Sigmoid colon (tissue), 7 donors: ENCODE data around the gene PRKN. TPM values are rescaled to one million over a fixed set of nuclear protein-coding genes. Genes with fewer than 3 reads are reported as not detected.

Experiments used
- DNase-seq: peaks from one replicate; pipeline ENCODE4 v3.0.0-alpha.2; 2019
- H3K27ac ChIP-seq, 4 donors: fragments of 200-600 bp; sonication (generic); one replicate each; pipeline ENCODE4 v1.5.1; 2016 to 2019; ENCODE audit warnings: mild to moderate bottlenecking in 1 of 4
- H3K27me3 ChIP-seq, 3 donors: fragments of 200-600 bp; sonication (generic); one replicate each; pipeline ENCODE4 v1.5.1; 2019; ENCODE audit warnings: mild to moderate bottlenecking in 1 of 3
- H3K36me3 ChIP-seq, 4 donors: fragments of 200-600 bp; sonication (generic); one replicate each; pipeline ENCODE4 v1.5.1; 2016 to 2019
- H3K4me1 ChIP-seq, 4 donors: fragments of 200-600 bp; sonication (generic); one replicate each; pipeline ENCODE4 v1.5.1; 2017 to 2019
- H3K4me3 ChIP-seq, 4 donors: fragments of 200-600 bp; sonication (generic); one replicate each; pipeline ENCODE4 v1.5.1; 2017 to 2019; ENCODE audit warnings: mild to moderate bottlenecking in 2 of 4, moderate library complexity in 1 of 4
- H3K9me3 ChIP-seq, 4 donors: fragments of 200-600 bp in 3 of 4; sonication (generic) in 3 of 4; one replicate each; pipeline versions ENCODE4 v1.5.1 to v1.6.1; 2013 to 2019
- CTCF ChIP-seq, 4 experiments: fragments of 450-650 bp in 3 of 4; fragments of 200-600 bp in 1 of 4; IDR thresholded peaks; one replicate each; pipeline ENCODE4 v1.5.1; 2016 to 2019; ENCODE audit warnings: antibody characterized with exemption in 4 of 4, mild to moderate bottlenecking in 3 of 4, moderate library complexity in 2 of 4
- EP300 ChIP-seq, 4 donors: sonication (generic); formaldehyde crosslinking; IDR thresholded peaks; one replicate each; pipeline ENCODE4 v1.6.1; 2017; ENCODE audit warnings: antibody characterized with exemption in 4 of 4
- POLR2A ChIP-seq, 2 donors: fragments of 450-650 bp; IDR thresholded peaks; one replicate each; pipeline ENCODE4 v1.6.1; 2016; ENCODE audit warnings: antibody characterized with exemption in 2 of 2, mild to moderate bottlenecking in 2 of 2, moderate library complexity in 2 of 2
- POLR2AphosphoS5 ChIP-seq, 4 donors: sonication (generic); formaldehyde crosslinking; IDR thresholded peaks; one replicate each; pipeline ENCODE4 v1.6.1; 2017; ENCODE audit warnings: antibody characterized with exemption in 4 of 4
- WGBS, 2 donors: extraction: QIAGEN DNeasy Blood & Tissue Kit; methylation state at CpG; one replicate each; pipeline ENCODE4 v1.1.7; 2013; 5-methylcytosine and 5-hydroxymethylcytosine counted together
- intact Hi-C: fragments of 100-400 bp; cut with DNase I; formaldehyde crosslinking; loops from one replicate; pipeline ENCODE4 v1.15.1; 2023
- polyA plus RNA-seq, 3 donors: library from polyadenylated mRNA; stranded (reverse); fragments of 200-250 nt; gene quantifications; one replicate each; pipeline ENCODE4 v1.2.3, GENCODE V29; 2013
- total RNA-seq, 4 donors: library from RNA; depleted of rRNA; stranded (reverse); fragments of >200 nt; gene quantifications; one replicate each; pipeline ENCODE4 v1.1.0, GENCODE V29; 2016
- donor health status: healthy with polysubstance abuse.
- donor health status: Bipolar disorder and iron deficiency.
- donor health status: healthy.

Gene PRKN
- total and polyA plus RNA-seq, 7 donors, result 0.38 to 173 (median 9.7) TPM

GRCh38 chr6:162627362-162627761 lies 100.2 kb downstream of the PRKN start:
- H3K9me3 ChIP-seq, result no peaks in the 10 kb centered on the region
- H3K36me3 ChIP-seq, result no peaks in the 10 kb centered on the region
- no peaks in the 10 kb centered on the region for H3K27me3 ChIP-seq
- H3K27ac ChIP-seq, result no peak overlapping the region
- no peaks in the 10 kb centered on the region for H3K4me1 ChIP-seq
- no peak overlapping the region for H3K4me3 ChIP-seq
- DNase-seq, result no peak
- intact Hi-C loops, result no loop called here
- WGBS, 2 donors, result 18 to 53% methylated on average over 4 of the region's 4 CpGs
- TF ChIP-seq POLR2AphosphoS5 (IDR thresholded peaks at IDR 0.05) (no peak), CTCF (IDR thresholded peaks at IDR 0.05) (no peak), POLR2A (IDR thresholded peaks at IDR 0.05) (no peak), EP300 (IDR thresholded peaks at IDR 0.05) (no peak)

GRCh38 chr6:162626869-162627268 lies 100.7 kb downstream of the PRKN start:
- Histone ChIP-seq H3K4me1 (no peaks in the 10 kb centered on the region), H3K36me3 (no peaks in the 10 kb centered on the region), H3K27ac (no peak overlapping the region), H3K4me3 (no peak overlapping the region), H3K27me3 (no peaks in the 10 kb centered on the region), H3K9me3 (no peaks in the 10 kb centered on the region)
- WGBS, 2 donors, result 14 to 45% methylated on average over 1 of the region's 1 CpG
- no peak for TF ChIP-seq POLR2AphosphoS5 (IDR thresholded peaks at IDR 0.05)
- no peak for TF ChIP-seq EP300 (IDR thresholded peaks at IDR 0.05)
- TF ChIP-seq POLR2A (IDR thresholded peaks at IDR 0.05), result no peak
- no peak for TF ChIP-seq CTCF (IDR thresholded peaks at IDR 0.05)
- intact Hi-C loops, result no loop called here
- no peak for DNase-seq

GRCh38 chr6:162625846-162626540 lies 101.6 kb downstream of the PRKN start:
- H3K27ac ChIP-seq, result no peak overlapping the region
- H3K4me1 ChIP-seq, result no peaks in the 10 kb centered on the region
- H3K9me3 ChIP-seq, result no peaks in the 10 kb centered on the region
- H3K4me3 ChIP-seq, result no peak overlapping the region
- H3K27me3 ChIP-seq, result no peaks in the 10 kb centered on the region
- intact Hi-C loops, result no loop called here
- TF ChIP-seq CTCF (IDR thresholded peaks at IDR 0.05) (no peak), POLR2AphosphoS5 (IDR thresholded peaks at IDR 0.05) (no peak), EP300 (IDR thresholded peaks at IDR 0.05) (no peak), POLR2A (IDR thresholded peaks at IDR 0.05) (no peak)
- WGBS, 2 donors, result 84 to 87% methylated on average over 5 of the region's 5 CpGs
- H3K36me3 ChIP-seq, result no peaks in the 10 kb centered on the region
- no peak for DNase-seq

GRCh38 chr6:162622572-162622971 lies 105.0 kb downstream of the PRKN start:
- H3K27me3 ChIP-seq, result no peaks in the 10 kb centered on the region
- intact Hi-C loops, result no loop called here
- H3K36me3 ChIP-seq, result no peaks in the 10 kb centered on the region
- no peak for DNase-seq
- H3K27ac ChIP-seq, result no peak overlapping the region
- no peak overlapping the region for H3K4me3 ChIP-seq
- H3K4me1 ChIP-seq, result no peaks in the 10 kb centered on the region
- H3K9me3 ChIP-seq, result no peaks in the 10 kb centered on the region
- WGBS, 2 donors, result 75 to 81% methylated on average over 5 of the region's 5 CpGs
- TF ChIP-seq POLR2AphosphoS5 (IDR thresholded peaks at IDR 0.05) (no peak), CTCF (IDR thresholded peaks at IDR 0.05) (no peak), POLR2A (IDR thresholded peaks at IDR 0.05) (no peak), EP300 (IDR thresholded peaks at IDR 0.05) (no peak)

- 69 to 89% methylated on average over 4 of the region's 4 CpGs for WGBS, 2 donors
- H3K4me3 ChIP-seq, result no peak overlapping the region
- H3K9me3 ChIP-seq, result no peaks in the 10 kb centered on the region
- no peaks in the 10 kb centered on the region for H3K36me3 ChIP-seq
- no peak overlapping the region for H3K27ac ChIP-seq
- H3K27me3 ChIP-seq, result no peaks in the 10 kb centered on the region
- no peak for DNase-seq
- no peak for TF ChIP-seq EP300 (IDR thresholded peaks at IDR 0.05)
- no peak for TF ChIP-seq POLR2AphosphoS5 (IDR thresholded peaks at IDR 0.05)
- TF ChIP-seq CTCF (IDR thresholded peaks at IDR 0.05), result no peak
- no peaks in the 10 kb centered on the region for H3K4me1 ChIP-seq
- intact Hi-C loops, result no loop called here
Observed at GRCh38 chr6:162621246-162621645, 106.3 kb downstream of the PRKN start.
